GM19023 (cell line): Measurements from ENCODE around the gene CDH4.

Source experiments
- ATAC-seq: cut with Tn5 transposase; IDR thresholded peaks from one replicate; pipeline ENCODE4 v1.9.1; 2021; ENCODE audit warnings: mild to moderate bottlenecking, moderate library complexity; ENCODE audit not compliant: unreplicated experiment

CDH4 gene

GRCh38 chr20:61786230-61786629 lies 534.2 kb downstream of the CDH4 start:
- no peak for ATAC-seq

- no peak for ATAC-seq
Observed at GRCh38 chr20:61788343-61788742, 536.3 kb downstream of the CDH4 start.

- no peak for ATAC-seq
Observed at GRCh38 chr20:61789329-61789728, 537.3 kb downstream of the CDH4 start.

- no peak for ATAC-seq
Observed at GRCh38 chr20:61790116-61790827, 538.2 kb downstream of the CDH4 start.

GRCh38 chr20:61791995-61792394 lies 539.9 kb downstream of the CDH4 start:
- ATAC-seq, result no peak

- no peak for ATAC-seq
Observed at GRCh38 chr20:61795669-61796630, 543.9 kb downstream of the CDH4 start.

GRCh38 chr20:61796738-61797137 lies 544.7 kb downstream of the CDH4 start:
- ATAC-seq, result no peak

GRCh38 chr20:61797200-61797599 lies 545.1 kb downstream of the CDH4 start:
- no peak for ATAC-seq

GRCh38 chr20:61797971-61798411 lies 545.9 kb downstream of the CDH4 start:
- ATAC-seq, result no peak

- ATAC-seq, result no peak
Observed at GRCh38 chr20:61798632-61799031, 546.6 kb downstream of the CDH4 start.

- no peak for ATAC-seq
Observed at GRCh38 chr20:61799394-61799923, 547.4 kb downstream of the CDH4 start.

GRCh38 chr20:61799928-61800327 lies 547.9 kb downstream of the CDH4 start:
- ATAC-seq, result no peak

GRCh38 chr20:61800359-61801064 lies 548.5 kb downstream of the CDH4 start:
- no peak for ATAC-seq

GRCh38 chr20:61801065-61801360 lies 549.0 kb downstream of the CDH4 start:
- no peak for ATAC-seq

GRCh38 chr20:61801428-61801827 lies 549.4 kb downstream of the CDH4 start:
- ATAC-seq, result no peak

GRCh38 chr20:61801857-61802442 lies 549.9 kb downstream of the CDH4 start:
- ATAC-seq, result no peak

GRCh38 chr20:61802721-61803311 lies 550.8 kb downstream of the CDH4 start:
- ATAC-seq, result no peak

GRCh38 chr20:61803416-61803914 lies 551.4 kb downstream of the CDH4 start:
- no peak for ATAC-seq

GRCh38 chr20:61803915-61804751 lies 552.1 kb downstream of the CDH4 start:
- ATAC-seq, result no peak
